ENCODE results near the gene RABAC1.

The RABAC1 gene

GRCh38 chr19:41910992-41911888, 47.9 kb downstream of the RABAC1 start:
- in situ Hi-C loops (cut with HindIII; ENCODE audit: low sequenced_read_pairs) = no loop called here
- no peak for DNase-seq (ENCODE audit: low read depth, low spot score)

GRCh38 chr19:41910240-41910991, 48.7 kb downstream of the RABAC1 start:
- no peak for TF ChIP-seq CTCF (IDR thresholded peaks at IDR 0.05; ENCODE audit: low read depth, low read length)
- no peak overlapping the region for H3K4me3 ChIP-seq (ENCODE audit: low read depth, low read length)
- in situ Hi-C loops (cut with HindIII; ENCODE audit: low sequenced_read_pairs) = no loop called here
- DNase-seq (ENCODE audit: low read depth, low spot score) = no peak

More at GRCh38 chr19:41910992-41911888, 47.9 kb downstream of the RABAC1 start:
- no peak for TF ChIP-seq CTCF (IDR thresholded peaks at IDR 0.05; ENCODE audit: low read depth, low read length)
- no peak overlapping the region for H3K4me3 ChIP-seq (ENCODE audit: low read depth, low read length)

GRCh38 chr19:41909706-41910105, 49.4 kb downstream of the RABAC1 start:
- in situ Hi-C loops (cut with HindIII; ENCODE audit: low sequenced_read_pairs) = no loop called here
- DNase-seq (ENCODE audit: low read depth, low spot score) = no peak
- no peak overlapping the region for H3K4me3 ChIP-seq (ENCODE audit: low read depth, low read length)
- no peak for TF ChIP-seq CTCF (IDR thresholded peaks at IDR 0.05; ENCODE audit: low read depth, low read length)

- DNase-seq (ENCODE audit: low read depth, low spot score) = no peak
- in situ Hi-C loops (cut with HindIII; ENCODE audit: low sequenced_read_pairs) = no loop called here
- TF ChIP-seq CTCF (IDR thresholded peaks at IDR 0.05; ENCODE audit: low read depth, low read length) = no peak
- no peak overlapping the region for H3K4me3 ChIP-seq (ENCODE audit: low read depth, low read length)
These were observed 50.2 kb downstream of the RABAC1 start for GRCh38 chr19:41908724-41909464.

- no peak for DNase-seq (ENCODE audit: low read depth, low spot score)
- in situ Hi-C loops (cut with HindIII; ENCODE audit: low sequenced_read_pairs) = no loop called here
These were observed 51.0 kb downstream of the RABAC1 start for GRCh38 chr19:41907994-41908615.

More at GRCh38 chr19:41907994-41908615, 51.0 kb downstream of the RABAC1 start:
- no peak for TF ChIP-seq CTCF (IDR thresholded peaks at IDR 0.05; ENCODE audit: low read depth, low read length)
- no peak overlapping the region for H3K4me3 ChIP-seq (ENCODE audit: low read depth, low read length)

All from astrocyte of the spinal cord (primary cell).